OCI-LY1 (cell line): ENCODE measurements around the gene ADD1.

Experiments used
- H2AFZ ChIP-seq: fragments of 200-600 bp; sonication (generic), shearing (Covaris generic); 2 replicates; pipeline ENCODE4 v1.6.0; 2014; ENCODE audit warnings: antibody characterized with exemption, mild to moderate bottlenecking, low read length
- H3F3A ChIP-seq: fragments of 200-600 bp; sonication (generic), shearing (Covaris generic); 2 replicates; pipeline ENCODE4 v1.6.0; 2014; ENCODE audit warnings: mild to moderate bottlenecking, antibody characterized with exemption, low read length, moderate library complexity; ENCODE audit not compliant: insufficient read depth
- H3K27ac ChIP-seq: fragments of 200-600 bp; sonication (generic); 2 replicates; pipeline ENCODE4 v1.5.1; 2014; ENCODE audit warnings: low read length, mixed run types, mild to moderate bottlenecking, low read depth; ENCODE audit not compliant: poor library complexity, severe bottlenecking
- H3K27me3 ChIP-seq: fragments of 200-600 bp; sonication (generic); 2 replicates; pipeline ENCODE4 v1.6.0; 2014; ENCODE audit warnings: antibody characterized with exemption, mild to moderate bottlenecking, low read length, moderate library complexity; ENCODE audit not compliant: insufficient read depth
- H3K36me3 ChIP-seq: fragments of 200-600 bp; sonication (generic); 2 replicates; pipeline ENCODE4 v1.6.1; 2014; ENCODE audit warnings: mild to moderate bottlenecking, antibody characterized with exemption, low read length, moderate library complexity, mixed read lengths; ENCODE audit not compliant: insufficient read depth
- H3K4me1 ChIP-seq: fragments of 200-600 bp; sonication (generic); 2 replicates; pipeline ENCODE4 v1.5.1; 2014; ENCODE audit warnings: mild to moderate bottlenecking, low read length, moderate library complexity; ENCODE audit not compliant: insufficient read depth, severe bottlenecking
- H3K4me2 ChIP-seq: fragments of 200-600 bp; sonication (generic), shearing (Covaris generic); 2 replicates; pipeline ENCODE4 v1.6.1; 2014; ENCODE audit warnings: low read length
- H3K4me3 ChIP-seq: fragments of 200-600 bp; sonication (generic); 2 replicates; pipeline ENCODE4 v1.5.1; 2014; ENCODE audit warnings: low read length, low read depth, mild to moderate bottlenecking, mixed read lengths; ENCODE audit not compliant: poor library complexity, severe bottlenecking
- H3K79me2 ChIP-seq: fragments of 200-600 bp; shearing (Covaris generic); 2 replicates; pipeline ENCODE4 v1.6.1; 2016; ENCODE audit warnings: mixed run types, low read length, mixed read lengths; ENCODE audit not compliant: insufficient read depth
- H3K9ac ChIP-seq: fragments of 200-600 bp; sonication (generic), shearing (Covaris generic); 2 replicates; pipeline ENCODE4 v1.6.1; 2014; ENCODE audit warnings: mild to moderate bottlenecking, low read length, mixed read lengths
- H3K9me2 ChIP-seq: fragments of 200-600 bp; sonication (generic), shearing (Covaris generic); 2 replicates; pipeline ENCODE4 v1.6.1; 2014; ENCODE audit warnings: low read depth, mild to moderate bottlenecking, low read length, mixed read lengths
- H3K9me3 ChIP-seq: fragments of 200-600 bp; shearing (Covaris generic); 2 replicates; pipeline ENCODE4 v1.6.1; 2014; ENCODE audit warnings: low read length, mixed read lengths
- H4K20me1 ChIP-seq: fragments of 200-600 bp; sonication (generic), shearing (Covaris generic); 2 replicates; pipeline ENCODE4 v1.6.0; 2016; ENCODE audit warnings: mild to moderate bottlenecking, low read length; ENCODE audit not compliant: insufficient read depth
- CTCF ChIP-seq: fragments of 200-600 bp; sonication (generic), shearing (Covaris generic); IDR thresholded peaks from 2 replicates; pipeline ENCODE4 v1.5.1; 2017; ENCODE audit warnings: mild to moderate bottlenecking, antibody characterized with exemption, low read length, moderate library complexity, mixed read lengths
- EZH2 ChIP-seq: fragments of 200-600 bp; sonication (generic), shearing (Covaris generic); IDR thresholded peaks from 2 replicates; pipeline ENCODE4 v1.8.0; 2017; ENCODE audit warnings: borderline replicate concordance, mixed run types, mild to moderate bottlenecking, antibody characterized with exemption, low read length, moderate library complexity, mixed read lengths

The ADD1 gene

DNA sequence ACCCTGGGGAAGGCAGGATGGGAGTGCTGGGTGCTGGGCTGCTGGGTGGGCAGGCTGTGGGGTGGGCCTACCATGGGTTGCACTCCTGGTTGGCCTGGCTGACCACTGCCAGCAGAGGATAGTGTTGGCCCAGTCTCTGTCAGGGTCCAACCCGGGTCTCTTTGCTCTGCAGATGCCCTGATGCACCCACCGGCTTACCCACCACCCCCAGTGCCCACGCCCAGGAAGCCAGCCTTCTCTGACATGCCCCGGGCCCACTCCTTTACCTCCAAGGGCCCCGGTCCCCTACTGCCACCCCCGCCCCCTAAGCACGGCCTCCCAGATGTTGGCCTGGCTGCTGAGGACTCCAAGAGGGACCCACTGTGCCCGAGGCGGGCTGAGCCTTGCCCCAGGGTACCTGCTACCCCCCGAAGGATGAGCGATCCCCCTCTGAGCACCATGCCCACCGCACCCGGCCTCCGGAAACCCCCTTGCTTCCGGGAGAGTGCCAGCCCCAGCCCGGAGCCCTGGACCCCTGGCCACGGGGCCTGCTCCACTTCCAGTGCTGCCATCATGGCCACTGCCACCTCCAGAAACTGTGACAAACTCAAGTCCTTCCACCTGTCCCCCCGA lies 14.2 kb upstream of the ADD1 start:
- H3K9me3 ChIP-seq = no peaks in the 10 kb centered on the region
- H3K79me2 ChIP-seq = no peaks in the 10 kb centered on the region
- TF ChIP-seq EZH2 (no peak), CTCF (no peak)
- no peak overlapping the region for H3K4me3 ChIP-seq
- no peaks in the 10 kb centered on the region for H4K20me1 ChIP-seq
- no peak overlapping the region for H2AFZ ChIP-seq
- no peaks in the 10 kb centered on the region for H3K9me2 ChIP-seq
- no peak overlapping the region for H3K27ac ChIP-seq
- H3K4me1 ChIP-seq = peaks cover 8% of the 10 kb centered on the region
- no peak overlapping the region for H3K9ac ChIP-seq
- H3K4me2 ChIP-seq = no peak overlapping the region
- H3K27me3 ChIP-seq = no peaks in the 10 kb centered on the region
- no peaks in the 10 kb centered on the region for H3K36me3 ChIP-seq
- H3F3A ChIP-seq = no peaks in the 10 kb centered on the region

- no peak overlapping the region for H3K4me2 ChIP-seq
- H3K27me3 ChIP-seq = no peaks in the 10 kb centered on the region
- H3K4me1 ChIP-seq = peaks cover 8% of the 10 kb centered on the region
- no peaks in the 10 kb centered on the region for H3K36me3 ChIP-seq
- no peaks in the 10 kb centered on the region for H4K20me1 ChIP-seq
- no peak overlapping the region for H2AFZ ChIP-seq
- TF ChIP-seq CTCF (no peak), EZH2 (no peak)
- no peak overlapping the region for H3K9ac ChIP-seq
- no peak overlapping the region for H3K4me3 ChIP-seq
- H3K9me2 ChIP-seq = no peaks in the 10 kb centered on the region
- H3K27ac ChIP-seq = no peak overlapping the region
- no peaks in the 10 kb centered on the region for H3F3A ChIP-seq
- no peaks in the 10 kb centered on the region for H3K9me3 ChIP-seq
- H3K79me2 ChIP-seq = no peaks in the 10 kb centered on the region
These were observed 13.7 kb upstream of the ADD1 start for GRCh38 chr4:2829933-2830451.

- Histone ChIP-seq H4K20me1 (no peaks in the 10 kb centered on the region), H3K9me3 (no peaks in the 10 kb centered on the region), H3K27ac (no peak overlapping the region), H3K9me2 (no peaks in the 10 kb centered on the region), H2AFZ (no peak overlapping the region), H3K27me3 (no peaks in the 10 kb centered on the region), H3K4me2 (no peak overlapping the region), H3F3A (no peaks in the 10 kb centered on the region), H3K4me3 (no peak overlapping the region), H3K4me1 (peaks cover 8% of the 10 kb centered on the region), H3K36me3 (no peaks in the 10 kb centered on the region), H3K79me2 (no peaks in the 10 kb centered on the region), H3K9ac (no peak overlapping the region)
- no peak for TF ChIP-seq CTCF
- no peak for TF ChIP-seq EZH2
These were observed 12.7 kb upstream of the ADD1 start for GRCh38 chr4:2830632-2831610.
